Measurements from ENCODE around the gene USF3. TPM values are rescaled to one million over a fixed set of nuclear protein-coding genes. Genes with fewer than 3 reads are reported as not detected.
A peak's percentile ranks its signal among the peaks of the same experiment; 100 is the strongest.

The USF3 gene
- polyA plus RNA-seq, 1 donor, result 19.3 TPM

DNA sequence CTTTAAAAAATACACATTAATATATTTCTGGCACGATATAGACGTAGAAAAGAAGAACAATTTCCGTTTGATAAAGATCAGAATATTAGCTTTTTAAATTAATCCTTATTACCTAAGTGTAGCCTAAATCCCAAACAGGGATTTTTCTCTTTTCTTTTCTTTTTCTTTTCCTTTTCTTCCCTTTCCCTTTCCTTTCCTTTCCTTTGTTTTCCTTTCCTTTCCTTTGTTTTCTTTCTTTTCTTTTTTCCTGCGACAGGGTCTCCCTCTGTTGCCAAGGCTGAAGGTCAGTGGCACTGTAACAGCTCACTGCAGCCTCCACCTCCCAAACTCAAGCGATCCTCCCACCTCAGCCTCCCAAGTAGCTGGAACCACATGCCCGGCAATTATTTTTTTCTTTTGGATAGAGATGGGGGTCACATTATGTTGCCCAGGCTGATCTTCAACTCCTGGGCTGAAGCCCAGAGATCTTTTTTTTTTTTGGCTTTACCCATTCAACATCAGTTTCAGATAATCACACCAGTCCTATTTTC, 1.8 kb upstream of the USF3 start:
- no peak for DNase-seq

DNA sequence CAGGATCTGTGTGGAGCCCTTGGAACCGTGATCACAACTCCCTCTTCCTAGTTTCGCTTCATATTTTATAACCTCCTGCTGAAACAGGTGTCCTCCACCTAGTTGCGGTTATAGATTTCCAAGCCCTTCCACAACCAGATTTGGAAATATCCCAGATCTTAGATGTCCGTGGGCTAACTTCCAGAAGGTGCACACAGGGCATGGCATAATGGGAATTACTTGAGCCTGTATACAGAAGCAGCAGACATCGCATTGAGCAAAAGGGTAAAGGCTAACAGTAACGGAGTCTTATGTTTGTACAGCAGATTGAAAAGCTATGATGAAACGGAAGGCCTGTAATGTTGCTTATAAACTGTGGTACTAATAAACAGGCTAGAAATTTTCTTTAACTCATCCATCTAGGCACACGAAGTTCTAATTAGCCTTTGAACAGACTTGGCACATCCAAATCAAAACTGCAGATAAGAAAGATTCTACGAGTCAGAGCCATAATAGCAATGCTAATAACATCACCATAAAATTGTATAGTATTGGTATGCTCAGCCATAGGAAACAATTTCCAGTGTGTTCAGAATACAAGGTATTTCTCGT, 1.2 kb upstream of the USF3 start:
- DNase-seq, result no peak

DNA sequence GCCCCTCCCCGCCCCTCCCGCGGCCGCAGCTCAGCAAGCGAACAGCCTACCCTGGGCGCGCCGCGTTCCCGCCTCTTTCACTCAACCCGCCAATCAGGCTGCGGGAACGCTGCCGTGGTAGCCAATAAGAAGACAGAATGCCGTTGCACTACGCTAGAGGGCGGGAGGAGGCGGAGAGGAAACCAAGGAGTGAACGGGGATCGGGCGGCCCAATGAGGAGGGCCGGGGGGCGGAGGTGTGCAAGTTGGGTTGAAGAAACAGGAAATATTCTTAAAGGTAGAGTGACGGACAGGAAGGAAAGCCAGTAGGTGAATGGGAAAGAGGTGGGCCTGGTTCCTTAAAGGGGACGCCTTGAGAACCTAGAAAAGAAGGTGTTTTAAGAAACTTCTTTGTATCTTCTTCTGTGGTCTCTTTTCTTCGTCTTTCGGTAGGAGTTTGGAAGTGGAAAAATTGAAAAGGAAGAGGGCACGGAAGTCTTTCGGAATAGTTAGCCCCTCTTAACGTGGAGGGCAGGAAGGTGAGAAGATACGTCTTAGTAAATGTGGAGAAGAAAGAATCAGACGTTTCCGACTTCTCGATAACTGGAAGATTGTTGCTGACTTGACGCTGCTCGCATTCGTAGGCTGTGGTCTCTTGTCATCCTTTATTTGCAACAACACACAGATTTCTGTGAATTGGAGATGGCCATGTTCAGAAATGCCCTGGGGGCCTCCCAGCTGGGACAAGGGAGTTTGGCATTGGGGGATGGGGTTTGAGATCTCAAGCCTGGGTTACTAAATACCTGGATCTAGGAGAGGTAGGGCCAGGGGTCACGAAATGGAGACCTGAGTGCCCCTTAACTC, 437 bp upstream of the USF3 start:
- peak; percentile 100 for DNase-seq

DNA sequence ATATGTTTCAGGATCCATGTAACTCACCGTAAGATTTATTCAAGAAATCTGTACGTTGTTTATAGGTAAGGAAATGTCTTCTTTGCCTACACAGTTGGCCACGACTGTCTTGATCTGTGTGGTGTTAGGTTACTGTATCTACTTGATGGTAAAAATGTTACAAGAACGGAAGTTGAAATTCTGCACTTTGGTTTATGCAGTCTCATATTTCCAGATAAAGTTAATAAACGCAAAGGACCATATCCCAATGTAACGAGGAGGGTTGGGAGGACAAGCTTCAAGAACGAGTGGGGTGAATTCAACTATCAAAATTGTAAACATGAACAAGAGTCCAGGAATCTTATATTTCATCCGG, 1.0 kb downstream of the USF3 start:
- DNase-seq, result no peak

DNA sequence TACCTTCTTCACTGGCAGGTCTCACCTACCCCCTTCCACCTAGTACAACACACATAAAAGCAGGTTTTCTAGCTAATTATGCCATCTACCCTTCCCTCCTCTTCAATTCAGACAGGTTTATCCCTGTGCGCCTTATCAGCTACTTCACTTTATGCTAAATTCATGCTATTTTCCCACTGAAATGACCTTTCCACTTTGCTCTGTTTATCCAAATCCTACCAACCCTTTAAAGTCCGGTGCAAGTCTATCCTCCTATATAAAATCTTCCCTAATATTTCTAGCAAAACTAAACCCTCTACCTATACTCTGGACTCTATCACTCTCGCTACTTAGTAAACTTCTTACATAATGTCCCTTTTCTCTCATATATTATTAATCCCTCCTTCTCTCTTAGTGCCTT, 6.0 kb downstream of the USF3 start:
- no peak for DNase-seq

DNA sequence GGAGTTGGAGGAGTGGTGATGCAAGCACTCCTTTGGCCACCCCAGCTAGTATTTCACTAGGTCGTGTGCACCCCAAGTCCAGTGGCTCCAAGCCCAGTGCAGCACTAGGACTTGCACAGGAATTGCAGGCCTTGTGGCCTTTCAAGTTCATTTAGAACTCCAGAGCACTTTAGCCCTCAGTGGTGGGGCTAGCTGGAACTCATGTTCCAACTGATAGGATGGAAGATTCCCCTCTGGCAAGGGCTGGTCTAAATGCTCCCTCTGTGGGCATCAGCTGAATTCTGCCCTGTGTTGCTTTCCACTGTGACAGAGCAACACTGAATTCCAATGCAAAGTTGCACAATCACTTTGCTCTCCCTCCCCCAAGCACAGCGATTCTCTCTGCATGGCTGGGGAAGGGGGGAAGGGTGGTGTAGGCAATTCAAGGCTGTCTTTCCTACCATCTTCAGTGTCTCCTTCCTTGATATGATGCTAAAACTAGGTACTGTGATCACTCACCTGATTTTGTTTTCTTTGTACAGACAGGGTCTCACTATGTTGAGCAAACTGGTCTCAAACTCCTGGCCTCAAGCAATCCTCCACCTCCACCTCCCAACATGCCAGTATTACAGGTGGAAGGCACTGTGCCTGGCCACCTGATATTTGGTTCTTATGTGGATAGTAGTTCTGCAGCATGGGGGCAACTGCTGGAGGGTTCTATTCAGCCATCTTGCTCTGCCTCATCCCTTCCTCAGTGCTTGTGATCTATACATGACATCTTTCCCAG, 10.3 kb downstream of the USF3 start:
- DNase-seq, result no peak

DNA sequence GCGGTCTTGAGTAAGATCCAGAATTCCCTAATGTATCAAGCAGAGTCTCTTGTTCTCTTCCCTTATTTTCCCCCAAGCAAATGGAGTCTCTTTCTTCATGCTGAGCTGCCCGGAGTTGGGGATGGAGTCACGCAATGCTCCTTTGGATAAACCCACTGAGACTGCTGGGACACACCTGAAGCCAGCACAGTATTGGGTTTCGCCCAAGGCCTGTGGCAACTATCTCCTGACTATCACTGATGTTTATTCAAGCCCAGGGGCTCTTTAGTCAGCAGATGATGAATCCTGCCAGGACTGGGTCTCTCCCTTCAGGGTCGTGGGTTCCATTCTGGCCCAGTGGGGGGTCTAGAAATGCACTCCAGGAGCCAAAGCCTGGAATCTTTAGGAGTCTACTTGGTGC, 11.3 kb downstream of the USF3 start:
- DNase-seq, result no peak

DNA sequence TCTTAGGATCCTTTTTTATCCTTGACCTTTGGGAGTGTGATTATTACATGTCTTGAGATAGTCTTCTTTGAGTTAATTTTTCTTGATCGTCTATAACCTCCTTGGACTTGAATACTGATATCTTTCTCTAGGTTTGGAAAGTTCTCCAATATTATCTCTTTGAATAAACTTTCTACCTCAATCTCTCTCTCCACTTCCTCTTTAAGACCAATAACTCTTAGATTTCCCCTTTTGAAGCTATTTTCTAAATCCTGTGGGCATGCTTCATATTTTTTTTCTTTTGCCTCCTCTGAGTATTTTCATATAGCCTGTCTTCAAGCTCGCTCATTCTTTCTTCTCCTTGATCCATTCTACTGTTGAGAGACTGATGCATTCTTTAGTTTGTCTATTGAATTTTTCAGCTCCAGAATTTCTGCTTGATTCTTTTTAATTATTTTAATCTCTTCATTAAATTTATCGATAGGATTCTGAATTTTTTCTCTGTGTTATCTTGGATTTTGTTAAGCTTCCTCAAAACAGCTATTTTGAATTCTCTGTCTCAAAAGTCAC, 12.1 kb downstream of the USF3 start:
- DNase-seq, result no peak

DNA sequence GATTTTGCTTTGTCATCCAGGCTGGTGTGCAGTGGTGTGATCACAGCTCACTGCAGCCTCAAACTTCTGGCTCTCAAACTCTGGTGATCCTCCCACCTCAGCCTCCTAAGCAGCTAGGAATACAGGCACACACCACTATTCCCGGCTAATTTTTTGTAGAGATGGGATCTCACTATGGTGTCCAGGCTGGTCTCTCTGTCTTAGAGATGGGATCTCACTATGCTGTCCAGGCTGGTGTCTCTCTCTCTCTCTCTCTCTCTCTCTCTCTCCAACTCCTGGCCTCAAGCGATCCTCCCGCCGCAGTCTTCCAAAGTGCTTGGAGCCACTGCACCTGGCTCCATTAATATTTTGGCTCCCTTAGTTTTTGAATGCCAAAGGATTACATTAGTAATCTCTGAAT, 17.7 kb downstream of the USF3 start:
- DNase-seq, result no peak

DNA sequence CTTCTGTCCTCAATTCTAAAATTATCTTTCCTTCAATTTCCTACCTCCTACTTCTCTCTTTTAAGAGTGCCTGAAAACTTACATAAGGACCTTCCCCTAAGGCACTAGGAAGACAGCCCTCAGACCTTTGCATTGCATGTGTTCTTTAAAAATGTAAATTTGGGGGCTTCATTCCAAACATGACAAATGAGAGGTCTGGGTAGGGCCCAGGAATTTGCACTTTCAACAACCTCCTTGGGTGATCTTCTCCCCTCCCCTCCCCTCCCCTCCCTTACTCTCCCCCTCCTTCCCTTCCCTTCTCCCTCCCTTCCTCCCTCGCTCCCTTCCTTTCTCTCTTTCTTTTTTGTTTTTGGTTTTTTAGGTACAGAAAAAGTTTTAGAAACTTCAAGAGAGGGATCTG, 18.7 kb downstream of the USF3 start:
- no peak for DNase-seq

DNA sequence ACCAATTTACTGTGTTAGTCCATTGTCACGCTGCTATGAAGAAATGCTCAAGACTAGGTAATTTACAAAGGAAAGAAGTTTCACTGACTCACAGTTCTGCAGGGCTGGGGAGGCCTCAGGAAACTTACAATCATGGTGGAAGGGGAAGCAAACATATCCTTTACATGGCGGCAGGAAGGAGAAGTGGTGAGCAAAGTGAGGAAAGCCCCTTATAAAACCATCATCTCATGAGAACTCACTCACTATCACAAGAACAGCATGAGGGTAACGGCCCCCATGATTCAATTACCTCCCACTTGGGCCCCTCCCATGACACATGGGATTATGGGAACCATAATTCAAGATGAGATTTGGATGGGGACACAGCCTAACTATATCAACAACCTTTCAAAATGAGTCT, 20.2 kb downstream of the USF3 start:
- no peak for DNase-seq

DNA sequence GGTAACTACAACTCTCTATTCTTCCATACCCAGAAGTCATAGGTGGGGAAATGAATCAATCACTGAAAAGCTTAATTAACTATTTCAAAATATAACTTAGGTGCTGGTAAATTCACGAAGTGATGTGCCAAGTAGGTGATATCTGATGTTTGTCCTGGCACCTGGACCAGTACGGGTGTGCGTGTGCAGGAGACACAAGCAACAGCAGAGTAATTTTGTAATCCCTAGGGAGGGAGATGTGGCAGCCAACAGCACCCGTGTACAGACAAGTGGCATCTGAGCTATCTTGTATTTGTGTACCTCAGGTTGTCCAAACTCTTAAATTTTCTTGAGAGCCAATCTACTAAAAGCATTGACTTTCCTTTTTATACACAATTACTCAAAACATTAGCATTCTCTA, 22.8 kb downstream of the USF3 start:
- no peak for DNase-seq

DNA sequence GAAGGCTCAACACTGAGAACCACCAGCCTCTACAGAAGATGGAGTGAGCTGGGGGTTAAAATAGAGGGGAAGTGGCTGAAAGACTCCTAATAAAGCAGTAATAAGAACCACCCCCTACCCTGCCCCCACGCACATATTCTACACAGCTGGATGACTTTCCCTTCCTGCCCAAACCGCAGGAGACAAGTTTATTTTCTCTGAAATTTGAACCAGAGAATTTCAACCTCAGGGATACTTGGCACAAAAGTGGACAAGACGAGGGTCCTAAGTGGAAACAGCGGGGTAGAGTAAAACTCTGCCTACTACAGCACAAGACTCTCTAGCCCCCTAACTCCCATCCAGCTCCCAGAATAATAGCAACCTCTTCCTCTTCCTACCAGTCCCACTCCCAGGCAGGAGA, 28.4 kb downstream of the USF3 start:
- no peak for DNase-seq

DNA sequence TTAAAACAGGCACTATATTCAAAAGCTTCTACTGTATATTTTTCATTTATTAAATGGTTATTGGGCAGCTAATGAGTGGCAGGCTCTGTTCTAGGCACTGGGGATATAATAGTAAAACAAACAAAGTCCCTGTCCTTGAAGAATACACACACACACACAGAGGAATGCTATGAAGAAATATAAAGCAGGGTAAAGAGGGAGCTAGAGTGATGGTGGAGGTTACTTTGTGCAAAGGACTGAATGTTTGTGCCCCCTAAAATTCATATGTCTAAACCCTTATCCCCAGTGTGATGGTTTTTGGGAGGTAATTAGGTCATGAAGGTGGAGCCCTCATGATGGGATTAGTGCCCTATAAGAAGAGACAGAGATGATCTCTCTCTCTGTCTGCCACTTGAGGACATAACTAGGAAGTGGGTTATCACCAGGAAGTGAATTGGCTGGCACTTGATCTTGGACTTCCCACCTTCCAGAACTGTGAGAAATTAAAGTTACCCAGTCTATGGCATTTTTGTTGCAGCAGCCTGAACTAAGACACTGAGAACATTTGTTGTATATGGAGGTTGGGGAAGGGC, 31.8 kb downstream of the USF3 start:
- DNase-seq, result no peak

DNA sequence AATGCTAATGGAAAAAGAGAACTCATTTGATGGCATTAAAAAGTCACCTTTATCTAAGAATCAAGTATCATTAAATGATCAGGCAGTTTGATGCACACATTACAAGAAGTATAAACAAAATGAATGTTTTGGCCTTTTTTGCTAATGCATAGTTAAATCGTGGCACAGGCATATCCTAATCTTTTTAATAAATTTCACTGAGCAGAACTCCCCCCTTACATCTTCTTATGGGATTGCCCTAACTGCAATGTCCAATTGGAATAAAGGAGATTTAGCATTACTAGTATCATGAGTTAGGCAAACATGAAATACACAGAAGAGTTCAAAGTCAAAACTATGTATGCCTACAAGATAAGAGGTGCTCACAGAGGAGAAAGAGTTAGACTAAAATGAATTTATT, 32.7 kb downstream of the USF3 start:
- DNase-seq, result no peak

DNA sequence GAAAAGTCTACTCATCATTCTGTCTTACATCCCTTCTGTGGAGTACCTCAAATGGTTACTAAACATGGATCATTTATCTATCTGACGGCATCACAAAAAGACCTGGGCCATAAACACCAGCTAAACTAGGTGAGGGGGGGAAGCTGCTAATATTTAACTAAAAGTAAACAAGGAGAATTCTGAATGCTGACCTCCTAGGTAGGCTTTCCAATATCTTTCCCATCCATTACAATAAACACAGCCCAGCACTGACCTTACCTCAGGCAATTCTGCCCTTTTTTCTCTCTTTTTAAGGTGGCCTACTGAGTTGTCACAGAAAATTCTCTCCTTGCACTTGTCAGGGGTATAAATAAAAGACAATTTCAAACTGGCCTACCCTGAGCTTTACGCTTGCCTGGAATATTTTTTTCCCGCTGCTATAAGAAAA, 33.1 kb downstream of the USF3 start:
- DNase-seq, result no peak

DNA sequence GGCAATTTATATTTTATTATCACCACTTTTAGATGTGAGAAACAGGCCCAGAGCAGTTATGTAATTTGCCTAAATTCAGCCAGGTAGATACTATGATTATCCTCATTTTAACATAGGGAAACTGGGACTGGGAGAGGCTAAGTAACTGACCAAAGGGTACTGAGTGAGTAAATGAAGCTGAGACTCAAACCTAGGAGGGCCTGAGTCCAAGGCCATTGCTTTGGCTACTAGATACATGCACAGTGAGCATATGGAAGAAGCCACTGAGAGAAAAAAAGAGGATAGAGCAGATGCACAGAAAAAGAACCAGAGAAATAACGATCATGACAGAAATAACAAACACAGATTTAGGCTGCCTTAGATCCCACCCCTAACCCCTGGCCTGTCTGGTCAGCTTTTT, 33.6 kb downstream of the USF3 start:
- no peak for DNase-seq

DNA sequence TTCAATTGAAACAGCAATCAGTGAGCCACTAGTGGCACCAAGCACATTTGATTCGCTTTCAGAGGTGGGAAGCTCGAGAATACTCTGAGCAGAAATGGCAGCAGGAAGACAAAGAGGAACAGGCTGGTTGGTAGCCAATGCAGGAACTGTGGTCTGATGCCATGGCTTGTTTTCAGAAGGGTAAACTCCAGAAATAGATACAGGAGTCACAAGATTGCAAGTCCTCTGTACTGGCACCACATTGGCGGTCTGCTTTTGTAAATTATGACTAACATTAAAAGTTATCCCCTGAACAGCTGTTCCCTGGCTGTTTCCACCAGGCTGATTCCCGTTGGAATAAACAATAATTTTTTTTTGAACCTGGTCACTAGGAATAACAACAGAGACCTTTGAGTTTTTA, 35.5 kb downstream of the USF3 start:
- no peak for DNase-seq

DNA sequence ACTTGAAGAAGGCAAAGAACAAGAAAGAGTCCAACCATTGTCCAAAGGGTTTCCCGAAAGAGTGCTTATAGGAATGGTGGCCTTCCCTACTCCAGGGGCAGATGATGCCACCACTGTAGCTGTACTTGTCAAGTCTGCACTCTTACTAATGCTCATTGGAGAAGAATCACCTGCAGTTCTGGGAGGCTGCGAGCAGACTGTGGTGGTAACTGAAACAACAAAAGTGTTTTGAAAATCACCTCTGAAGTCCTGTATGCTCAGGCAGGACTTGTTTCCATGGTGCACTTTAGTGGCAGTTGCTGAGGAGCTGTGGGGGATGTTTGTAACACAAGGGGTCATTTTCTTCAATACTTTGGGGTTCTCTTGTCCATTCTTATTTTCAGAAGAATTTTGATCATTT, 36.0 kb downstream of the USF3 start:
- no peak for DNase-seq

DNA sequence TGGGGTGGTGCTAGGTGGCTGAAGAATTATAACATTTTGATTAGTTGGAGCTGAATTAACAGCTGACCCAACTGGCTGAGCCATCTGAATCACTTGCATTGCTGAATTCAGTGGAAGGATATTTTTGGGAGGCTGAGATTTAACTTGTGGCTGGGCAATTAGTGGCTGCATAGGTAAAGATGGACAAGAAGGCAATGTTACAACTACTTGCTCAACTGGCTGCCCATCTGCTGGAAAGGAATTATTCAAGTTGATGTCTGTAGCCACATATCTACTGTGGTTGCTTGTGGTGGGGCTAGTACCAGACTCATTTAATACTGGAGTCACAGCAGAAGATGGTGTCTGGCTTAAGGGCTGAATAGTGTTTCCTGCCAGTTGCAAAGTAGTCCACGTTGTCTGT, 36.4 kb downstream of the USF3 start:
- no peak for DNase-seq

DNA sequence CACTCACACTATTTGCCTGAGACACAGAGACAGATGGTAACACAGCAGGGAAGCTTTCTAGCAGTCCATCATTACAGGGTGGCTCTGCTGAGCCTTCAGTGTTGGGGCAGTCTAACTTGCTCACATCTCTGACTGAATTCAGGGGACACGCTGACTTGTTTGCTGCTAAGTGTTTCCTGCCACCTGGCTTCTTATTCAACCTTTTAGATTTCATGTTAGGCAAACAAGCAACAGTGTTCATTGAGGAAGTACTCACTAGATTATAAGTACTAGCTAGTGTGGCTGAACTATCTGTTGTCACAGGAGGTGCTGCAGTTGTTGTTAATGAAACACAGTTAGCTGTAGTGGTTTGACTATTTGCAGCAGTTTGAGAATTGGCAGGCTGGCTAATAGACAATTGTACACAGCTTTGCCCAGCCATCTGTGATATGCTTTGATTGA, 37.3 kb downstream of the USF3 start:
- no peak for DNase-seq

DNA sequence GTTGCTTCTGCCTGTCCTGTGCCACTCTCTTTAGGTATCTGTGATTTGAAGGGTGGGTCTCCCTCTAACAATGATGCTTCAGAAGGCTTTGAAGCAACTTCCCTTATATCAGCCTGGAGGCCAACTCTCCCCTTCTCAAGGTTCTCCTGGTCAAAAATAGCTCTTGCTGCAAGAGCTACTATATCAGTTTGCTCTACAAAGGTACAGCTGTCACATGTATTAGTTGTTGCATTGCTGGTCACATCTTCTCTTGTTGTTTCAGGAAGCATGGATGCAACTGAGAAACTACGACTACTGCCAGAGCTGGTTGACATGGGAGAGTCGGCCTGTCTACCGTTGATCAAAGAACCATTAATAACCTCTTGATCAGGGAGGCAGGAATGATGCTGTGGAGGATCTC, 38.3 kb downstream of the USF3 start:
- no peak for DNase-seq

DNA sequence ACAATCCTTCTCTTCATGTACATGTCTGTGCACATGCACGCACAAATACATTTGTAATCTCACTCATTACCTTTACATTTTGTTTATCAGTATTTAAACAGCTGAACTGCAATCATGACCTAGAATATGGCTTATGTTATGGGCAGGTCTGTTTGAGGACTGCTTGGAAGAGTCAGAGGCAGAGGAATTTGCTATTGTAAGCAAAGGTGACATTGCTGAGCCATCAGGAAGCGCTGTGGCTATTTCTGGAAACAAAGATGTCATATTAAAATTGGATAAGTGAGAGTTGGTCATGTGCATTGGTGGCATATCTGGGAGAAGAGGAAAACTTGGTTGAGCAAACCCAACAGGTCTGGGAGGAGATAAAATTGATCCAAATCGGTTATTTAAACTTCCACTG, 41.6 kb downstream of the USF3 start:
- no peak for DNase-seq
